Hepatocyte (in vitro differentiated cells): ENCODE results near the gene RNF149. TPM values are rescaled to one million over a fixed set of nuclear protein-coding genes. Genes with fewer than 3 reads are reported as not detected.

Source experiments
- DNase-seq: peaks from one replicate; pipeline ENCODE4 v3.0.0-alpha.2; 2016; ENCODE audit warnings: low spot score
- H2AFZ ChIP-seq: fragments of 200-600 bp; sonication (generic); 2 replicates; pipeline ENCODE4 v1.6.0; 2016; ENCODE audit warnings: antibody characterized with exemption, mild to moderate bottlenecking
- H3K27ac ChIP-seq: fragments of 200-600 bp; sonication (generic); 2 replicates; pipeline ENCODE4 v1.5.1; 2016; ENCODE audit warnings: mild to moderate bottlenecking
- H3K27me3 ChIP-seq: fragments of 200-600 bp; sonication (generic); 2 replicates; pipeline ENCODE4 v1.6.1; 2016
- H3K36me3 ChIP-seq: fragments of 200-600 bp; sonication (generic); replicated peaks from 2 replicates; pipeline ENCODE4 v1.5.1; 2016; ENCODE audit warnings: low read depth; ENCODE audit not compliant: insufficient read depth
- H3K4me1 ChIP-seq: fragments of 200-600 bp; sonication (generic); 2 replicates; pipeline ENCODE4 v1.5.1; 2016; ENCODE audit warnings: mild to moderate bottlenecking, moderate library complexity; ENCODE audit not compliant: insufficient read depth
- H3K4me2 ChIP-seq: fragments of 200-600 bp; sonication (generic); 2 replicates; pipeline ENCODE4 v1.6.0; 2016
- H3K4me3 ChIP-seq: fragments of 200-600 bp; sonication (generic); 2 replicates; pipeline ENCODE4 v1.5.1; 2016; ENCODE audit warnings: mild to moderate bottlenecking
- H3K79me2 ChIP-seq: fragments of 200-600 bp; sonication (generic); 2 replicates; pipeline ENCODE4 v1.6.0; 2017; ENCODE audit warnings: mild to moderate bottlenecking
- H3K9me2 ChIP-seq: fragments of 200-600 bp; sonication (generic); replicated peaks from 2 replicates; pipeline ENCODE4 v1.6.0; 2017; ENCODE audit warnings: mild to moderate bottlenecking; ENCODE audit not compliant: insufficient read depth
- H3K9me3 ChIP-seq: fragments of 200-600 bp; sonication (generic); 2 replicates; pipeline ENCODE4 v1.5.1; 2016; ENCODE audit warnings: low read depth, mild to moderate bottlenecking
- H4K20me1 ChIP-seq: fragments of 200-600 bp; sonication (generic); 2 replicates; pipeline ENCODE4 v1.6.0; 2016; ENCODE audit warnings: mild to moderate bottlenecking; ENCODE audit not compliant: insufficient read depth, poor library complexity, severe bottlenecking
- EZH2 ChIP-seq: fragments of 200-600 bp; sonication (generic); IDR thresholded peaks from 2 replicates; pipeline ENCODE4 v1.6.1; 2016; ENCODE audit warnings: antibody characterized with exemption, mild to moderate bottlenecking, borderline replicate concordance
- EZH2phosphoT487 ChIP-seq: fragments of 200-600 bp; sonication (generic); IDR thresholded peaks from one replicate; pipeline ENCODE4 v1.6.1; 2018; ENCODE audit warnings: antibody characterized with exemption, mild to moderate bottlenecking, low read depth, moderate library complexity; ENCODE audit not compliant: unreplicated experiment, severe bottlenecking
- WGBS: methylation state at CpG from one replicate; pipeline ENCODE4 v1.1.6; 2016; ENCODE audit warnings: low lambda C conversion rate; ENCODE audit errors: missing lambda C conversion rate; 5-methylcytosine and 5-hydroxymethylcytosine counted together
- polyA plus RNA-seq: library from polyadenylated mRNA; unstranded; fragments of >200 nt; fragmentation: Nextera tagmentation; extraction: Ambion mirVana; gene quantifications from 2 replicates; pipeline ENCODE4 v1.2.1, GENCODE V29; 2016
- total RNA-seq: library from RNA; depleted of rRNA; stranded (reverse); fragments of >200 nt; gene quantifications from 2 replicates; pipeline ENCODE4 v1.2.3, GENCODE V29; 2014
- TF ChIP-seq, protein P1 (sequence below): fragments of 200-600 bp; sonication (generic); IDR thresholded peaks from 2 replicates; pipeline ENCODE4 v1.5.1; 2016; ENCODE audit warnings: antibody characterized with exemption, mild to moderate bottlenecking; ENCODE audit not compliant: poor library complexity

RNF149 gene
- total and polyA plus RNA-seq, 2 experiments from 2014 or later: 60.7 to 64.6 TPM

DNA sequence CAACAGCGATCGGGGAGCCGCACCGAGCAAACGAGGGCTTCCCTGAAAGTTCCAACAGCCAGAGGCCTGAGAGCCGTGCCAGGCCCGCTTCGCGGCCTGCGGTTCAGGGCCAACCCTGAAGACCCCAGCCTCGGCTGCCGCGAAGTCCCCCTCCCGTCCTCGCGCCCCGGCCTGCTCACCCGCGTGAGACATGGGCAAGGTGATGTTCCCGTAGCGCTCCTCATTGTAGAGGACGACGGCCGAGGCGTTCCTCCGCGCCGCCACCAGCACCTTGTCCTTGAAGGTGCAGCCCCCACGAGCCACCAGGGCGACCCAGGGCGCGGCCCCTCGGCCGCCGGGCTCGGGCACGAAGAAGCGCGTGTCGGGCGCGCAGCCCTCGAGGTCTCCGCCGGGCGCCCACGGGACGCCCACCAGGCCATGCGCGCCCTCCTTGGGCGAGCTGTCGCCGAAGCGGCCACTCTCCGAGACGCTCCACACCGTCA, 510 bp downstream of the RNF149 start:
- H3K27ac ChIP-seq: peak overlapping the region; percentile 91
- H3K36me3 ChIP-seq: no peaks in the 10 kb centered on the region
- DNase-seq: peak; percentile 48
- 1% methylated on average over 48 of the region's 57 CpGs for WGBS
- peak overlapping the region; percentile 72 for H3K4me3 ChIP-seq
- H3K9me2 ChIP-seq: no peaks in the 10 kb centered on the region
- H4K20me1 ChIP-seq: peaks cover 44% of the 10 kb centered on the region
- H3K4me1 ChIP-seq: peaks cover 29% of the 10 kb centered on the region
- no peaks in the 10 kb centered on the region for H3K9me3 ChIP-seq
- peaks cover 55% of the 10 kb centered on the region for H3K79me2 ChIP-seq
- no peak for TF ChIP-seq EZH2phosphoT487
- TF ChIP-seq EZH2: no peak
- TF ChIP-seq, protein P1, sequence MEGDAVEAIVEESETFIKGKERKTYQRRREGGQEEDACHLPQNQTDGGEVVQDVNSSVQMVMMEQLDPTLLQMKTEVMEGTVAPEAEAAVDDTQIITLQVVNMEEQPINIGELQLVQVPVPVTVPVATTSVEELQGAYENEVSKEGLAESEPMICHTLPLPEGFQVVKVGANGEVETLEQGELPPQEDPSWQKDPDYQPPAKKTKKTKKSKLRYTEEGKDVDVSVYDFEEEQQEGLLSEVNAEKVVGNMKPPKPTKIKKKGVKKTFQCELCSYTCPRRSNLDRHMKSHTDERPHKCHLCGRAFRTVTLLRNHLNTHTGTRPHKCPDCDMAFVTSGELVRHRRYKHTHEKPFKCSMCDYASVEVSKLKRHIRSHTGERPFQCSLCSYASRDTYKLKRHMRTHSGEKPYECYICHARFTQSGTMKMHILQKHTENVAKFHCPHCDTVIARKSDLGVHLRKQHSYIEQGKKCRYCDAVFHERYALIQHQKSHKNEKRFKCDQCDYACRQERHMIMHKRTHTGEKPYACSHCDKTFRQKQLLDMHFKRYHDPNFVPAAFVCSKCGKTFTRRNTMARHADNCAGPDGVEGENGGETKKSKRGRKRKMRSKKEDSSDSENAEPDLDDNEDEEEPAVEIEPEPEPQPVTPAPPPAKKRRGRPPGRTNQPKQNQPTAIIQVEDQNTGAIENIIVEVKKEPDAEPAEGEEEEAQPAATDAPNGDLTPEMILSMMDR: no peak
- H3K27me3 ChIP-seq: no peaks in the 10 kb centered on the region
- H3K4me2 ChIP-seq: peak overlapping the region; percentile 93
- peak overlapping the region; percentile 77 for H2AFZ ChIP-seq

DNA sequence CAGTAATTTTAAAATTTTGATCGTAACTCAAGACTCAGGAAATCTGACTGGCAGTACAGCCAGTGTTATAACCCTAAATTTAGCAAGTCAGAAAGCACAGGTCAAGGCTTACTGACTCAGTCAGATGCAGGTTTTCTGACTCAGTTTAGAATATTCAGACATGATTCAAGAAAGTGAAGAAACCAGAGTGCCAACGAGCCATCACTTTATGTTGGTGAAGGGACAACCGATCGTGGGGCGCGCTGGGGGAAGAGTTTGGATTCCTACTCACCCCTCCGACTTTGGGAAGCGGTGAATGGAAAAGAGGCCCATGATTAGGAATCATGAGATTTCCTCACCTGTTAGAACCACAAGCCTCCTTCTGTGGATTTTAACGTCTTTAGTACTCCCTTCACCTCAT, 998 bp downstream of the RNF149 start:
- no peaks in the 10 kb centered on the region for H3K9me3 ChIP-seq
- H3K4me2 ChIP-seq: peak overlapping the region; percentile 93
- peak overlapping the region; percentile 91 for H3K27ac ChIP-seq
- H3K9me2 ChIP-seq: no peaks in the 10 kb centered on the region
- no peak for DNase-seq
- H3K79me2 ChIP-seq: peaks cover 59% of the 10 kb centered on the region
- 59% methylated on average over 9 of the region's 9 CpGs for WGBS
- no peaks in the 10 kb centered on the region for H3K36me3 ChIP-seq
- H3K4me1 ChIP-seq: peaks cover 29% of the 10 kb centered on the region
- H2AFZ ChIP-seq: peak overlapping the region; percentile 77
- peaks cover 49% of the 10 kb centered on the region for H4K20me1 ChIP-seq
- TF ChIP-seq EZH2 (no peak), EZH2phosphoT487 (no peak)
- TF ChIP-seq, protein P1: no peak
- H3K4me3 ChIP-seq: peak overlapping the region; percentile 72
- no peaks in the 10 kb centered on the region for H3K27me3 ChIP-seq

DNA sequence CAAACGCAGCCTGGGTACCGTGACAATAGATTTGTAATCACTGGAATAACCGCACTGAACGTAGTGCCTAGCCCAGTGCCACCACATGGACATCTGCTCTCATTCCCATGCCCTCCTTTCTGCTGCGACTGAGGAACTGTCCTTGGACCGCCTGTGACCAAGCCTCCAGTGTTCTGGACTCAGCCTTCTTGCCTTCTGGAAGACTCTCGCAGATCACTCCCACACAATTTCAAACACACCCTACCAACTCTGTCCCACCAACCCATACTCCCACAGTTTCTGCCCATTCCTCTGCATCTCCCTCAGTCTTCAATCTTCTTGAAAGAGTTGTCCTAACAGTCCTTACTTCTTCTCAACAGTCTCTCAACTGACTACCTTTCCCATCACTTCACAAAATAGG, 2.1 kb downstream of the RNF149 start:
- H2AFZ ChIP-seq: no peak overlapping the region
- WGBS: 82% methylated on average over 7 of the region's 7 CpGs
- H3K4me2 ChIP-seq: peak overlapping the region; percentile 93
- H3K9me2 ChIP-seq: no peaks in the 10 kb centered on the region
- H3K4me3 ChIP-seq: peak overlapping the region; percentile 72
- H3K27me3 ChIP-seq: no peaks in the 10 kb centered on the region
- H4K20me1 ChIP-seq: peaks cover 60% of the 10 kb centered on the region
- no peaks in the 10 kb centered on the region for H3K36me3 ChIP-seq
- peak overlapping the region; percentile 91 for H3K27ac ChIP-seq
- H3K9me3 ChIP-seq: no peaks in the 10 kb centered on the region
- peaks cover 70% of the 10 kb centered on the region for H3K79me2 ChIP-seq
- peaks cover 29% of the 10 kb centered on the region for H3K4me1 ChIP-seq
- no peak for DNase-seq
- TF ChIP-seq EZH2phosphoT487: no peak
- no peak for TF ChIP-seq EZH2
- TF ChIP-seq, protein P1: no peak
